Spinal cord (tissue), 10 donors: ENCODE data around the gene ACSF3. TPM values are rescaled to one million over a fixed set of nuclear protein-coding genes. Genes with fewer than 3 reads are reported as not detected.

Source experiments
- DNase-seq, 6 donors: peaks; one replicate each; pipeline versions ENCODE4 v3.0.0 to v3.0.0-alpha.2; 2013 to 2015; ENCODE audit warnings: low spot score in 6 of 6, low read depth in 4 of 6
- H3K27ac ChIP-seq: one replicate; pipeline ENCODE4 v1.5.1; 2013; ENCODE audit warnings: low read depth, low read length, control low read depth
- H3K27me3 ChIP-seq: one replicate; pipeline ENCODE4 v1.6.1; 2013; ENCODE audit warnings: low read length; ENCODE audit not compliant: control insufficient read depth, insufficient read depth
- H3K36me3 ChIP-seq: one replicate; pipeline ENCODE4 v1.6.1; 2013; ENCODE audit warnings: low read length; ENCODE audit not compliant: control insufficient read depth, insufficient read depth
- H3K4me1 ChIP-seq: one replicate; pipeline ENCODE4 v1.6.1; 2013; ENCODE audit warnings: low read length; ENCODE audit not compliant: control insufficient read depth, insufficient read depth
- H3K4me3 ChIP-seq: one replicate; pipeline ENCODE4 v1.5.1; 2013; ENCODE audit warnings: low read depth, low read length, control low read depth
- H3K9me3 ChIP-seq: one replicate; pipeline ENCODE4 v1.6.1; 2013; ENCODE audit warnings: low read length; ENCODE audit not compliant: control insufficient read depth, insufficient read depth
- WGBS: methylation state at CpG from one replicate; pipeline ENCODE4 v1.1.5; 2013; ENCODE audit warnings: missing lambda C conversion rate; ENCODE audit not compliant: insufficient coverage; 5-methylcytosine and 5-hydroxymethylcytosine counted together
- polyA plus RNA-seq, 2 donors: library from polyadenylated mRNA; unstranded; fragments of 120-200 nt; gene quantifications; one replicate each; pipeline ENCODE4 v1.2.1, GENCODE V29; 2013; ENCODE audit not compliant: insufficient read length in 2 of 2
- total RNA-seq, 2 donors: library from RNA; depleted of rRNA in 1 of 2; stranded (reverse); fragments of 120-200 nt in 1 of 2; fragments of >200 nt in 1 of 2; gene quantifications; one replicate each; pipeline versions ENCODE4 v1.2.3 to v1.2.4, GENCODE V29; 2013 to 2014
- donor health status: healthy.

The ACSF3 gene
- total and polyA plus RNA-seq, 4 donors, result 15.1 to 35.8 (median 29.0) TPM

DNA sequence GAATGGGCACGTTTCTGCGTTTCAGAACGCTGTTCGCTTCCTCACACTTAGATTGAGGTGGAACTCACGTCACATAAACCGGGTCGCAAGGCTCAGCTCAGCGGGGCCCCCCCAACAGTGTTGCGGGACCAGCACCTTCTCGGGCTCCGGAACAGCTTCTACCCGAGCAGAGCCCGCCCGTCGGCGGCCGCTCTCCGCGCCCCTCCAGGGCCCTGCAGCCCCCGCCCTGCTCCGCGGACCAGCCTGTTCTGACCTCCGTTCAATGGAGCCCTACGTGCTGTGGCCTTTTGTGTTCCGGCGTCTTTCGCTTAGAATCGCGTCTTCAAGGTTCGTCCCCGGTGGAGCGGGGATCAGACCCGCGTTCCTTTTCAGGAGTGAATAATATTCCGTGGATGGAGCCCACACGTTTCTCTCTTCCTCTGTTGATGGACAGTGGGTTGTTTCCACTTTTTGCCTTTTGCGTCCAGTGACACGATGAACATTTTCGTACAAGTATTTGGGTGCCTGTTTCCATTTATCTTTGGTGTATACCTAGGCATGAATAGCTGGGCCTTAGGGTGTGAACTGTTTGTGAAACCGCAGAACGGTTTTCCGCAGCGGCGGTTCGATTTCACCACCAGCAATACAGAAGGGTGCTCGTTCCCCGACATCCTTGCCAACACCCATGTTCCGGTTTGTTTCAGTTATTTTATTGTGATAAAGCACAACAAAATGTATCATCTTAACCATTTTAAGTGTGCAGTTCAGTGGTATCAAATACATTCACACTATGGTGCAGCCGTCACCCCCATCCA, 109.0 kb downstream of the ACSF3 start:
- no peak overlapping the region for H3K4me3 ChIP-seq

More for the DNA sequence above, 109.0 kb downstream of the ACSF3 start:
- Histone ChIP-seq H3K27me3 (peaks cover 46% of the 10 kb centered on the region), H3K27ac (no peak overlapping the region), H3K36me3 (no peaks in the 10 kb centered on the region), H3K4me1 (peaks cover 8% of the 10 kb centered on the region), H3K9me3 (no peaks in the 10 kb centered on the region)
- DNase-seq, result no peak
- WGBS, result 17% methylated on average over 35 of the region's 49 CpGs

Other genes with a start within 250 kb of the ACSF3 start
- gene GALNS, start 236.9 kb upstream of the ACSF3 start, total RNA-seq, result 10 to 100 TPM; 11.8 to 19.1 TPM
- gene GALNS, start 236.9 kb upstream of the ACSF3 start, polyA plus RNA-seq, result 10 to 100 TPM; 29.7 to 42.8 TPM
- 10 to 100 TPM; 36.3 to 73.4 TPM for gene TRAPPC2L, start 236.7 kb upstream of the ACSF3 start, total RNA-seq
- gene TRAPPC2L, start 236.7 kb upstream of the ACSF3 start, polyA plus RNA-seq, result 100 to 1,000 TPM; 107 to 131 TPM
- gene PABPN1L, start 227.2 kb upstream of the ACSF3 start, total RNA-seq, result not detected
- gene PABPN1L, start 227.2 kb upstream of the ACSF3 start, polyA plus RNA-seq, result under 1 TPM; 0.41 to 0.66 TPM
- 1 to 10 TPM; 1.2 to 4.4 TPM for gene CBFA2T3, start 116.6 kb upstream of the ACSF3 start, total RNA-seq
- 10 to 100 TPM; 17.5 to 19.5 TPM for gene CBFA2T3, start 116.6 kb upstream of the ACSF3 start, polyA plus RNA-seq
- under 1 TPM; 0.39 to 0.59 TPM for gene CDH15, start 77.9 kb downstream of the ACSF3 start, total RNA-seq
- 1 to 10 TPM; 1.2 to 1.8 TPM for gene CDH15, start 77.9 kb downstream of the ACSF3 start, polyA plus RNA-seq
- gene SLC22A31, start 106.7 kb downstream of the ACSF3 start, total RNA-seq, result under 1 TPM in 1 of 2 donors, not detected in 1; 0.11 TPM
- under 1 TPM; 0.30 to 0.44 TPM for gene SLC22A31, start 106.7 kb downstream of the ACSF3 start, polyA plus RNA-seq
- 10 to 100 TPM; 11.6 to 14.1 TPM for gene ZNF778, start 123.9 kb downstream of the ACSF3 start, total RNA-seq
- 10 to 100 TPM; 10.7 to 11.0 TPM for gene ZNF778, start 123.9 kb downstream of the ACSF3 start, polyA plus RNA-seq